Neural cell (in vitro differentiated cells): ENCODE data around the gene TRIOBP.

Source experiments
- EP300 ChIP-seq: fragments of 450-650 bp; conservative IDR thresholded peaks from 2 replicates; pipeline ENCODE4 v1.6.1; 2014; ENCODE audit warnings: antibody characterized with exemption, mild to moderate bottlenecking, moderate library complexity; ENCODE audit not compliant: poor library complexity, severe bottlenecking
- EZH2 ChIP-seq: fragments of 200-600, 300-800 bp; shearing (Covaris generic), sonication (generic); IDR thresholded peaks from 2 replicates; pipeline ENCODE4 v1.6.1; 2014; ENCODE audit warnings: antibody characterized with exemption, low read length, borderline replicate concordance, mild to moderate bottlenecking; ENCODE audit not compliant: insufficient read depth, poor library complexity, severe bottlenecking
- TF ChIP-seq, protein P1 (sequence below): IDR thresholded peaks from 2 replicates; pipeline ENCODE4 v1.6.1; 2012; ENCODE audit warnings: borderline replicate concordance
- TF ChIP-seq, protein P2 (sequence below): fragments of 450-650 bp; IDR thresholded peaks from 2 replicates; pipeline ENCODE4 v1.5.1; 2014; ENCODE audit warnings: antibody characterized with exemption, mild to moderate bottlenecking, moderate library complexity; ENCODE audit not compliant: poor library complexity, severe bottlenecking

DNA sequence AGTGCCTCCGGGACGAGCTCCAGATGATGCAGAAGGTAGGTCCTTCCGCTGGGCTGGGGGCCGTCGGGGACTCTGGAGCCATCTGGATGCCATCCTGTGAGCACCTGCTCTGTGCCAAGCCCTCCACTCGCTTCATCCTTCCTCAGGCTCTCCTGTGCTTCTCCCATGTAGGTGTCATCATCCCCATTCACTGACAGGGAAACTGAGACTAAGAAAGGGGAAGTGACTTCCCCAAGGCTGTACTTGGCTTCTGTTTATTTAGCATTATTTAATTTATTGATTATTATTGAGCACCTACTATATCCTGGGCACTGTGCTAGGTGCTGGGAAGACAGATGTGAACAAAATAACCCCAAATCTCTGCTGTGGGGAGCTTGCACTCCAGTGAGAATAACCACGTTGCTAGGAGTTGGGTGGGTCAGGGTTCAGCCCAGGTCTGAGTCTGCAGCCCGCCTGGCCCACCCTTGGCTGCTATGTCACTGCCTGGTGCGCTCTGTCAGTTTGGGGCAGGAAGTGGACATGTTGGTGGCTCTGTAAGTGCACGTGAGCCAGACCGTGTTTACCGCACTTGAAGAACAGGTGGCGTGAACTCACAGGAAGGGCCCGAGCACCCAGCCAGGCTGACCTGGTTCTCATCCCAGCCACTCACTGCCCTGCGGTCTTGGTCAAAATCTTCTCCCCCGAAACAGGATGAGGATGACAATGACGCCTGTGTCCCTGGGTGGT is 75.0 kb downstream of the TRIOBP start:
- TF ChIP-seq EP300: no peak
- TF ChIP-seq, protein P1, sequence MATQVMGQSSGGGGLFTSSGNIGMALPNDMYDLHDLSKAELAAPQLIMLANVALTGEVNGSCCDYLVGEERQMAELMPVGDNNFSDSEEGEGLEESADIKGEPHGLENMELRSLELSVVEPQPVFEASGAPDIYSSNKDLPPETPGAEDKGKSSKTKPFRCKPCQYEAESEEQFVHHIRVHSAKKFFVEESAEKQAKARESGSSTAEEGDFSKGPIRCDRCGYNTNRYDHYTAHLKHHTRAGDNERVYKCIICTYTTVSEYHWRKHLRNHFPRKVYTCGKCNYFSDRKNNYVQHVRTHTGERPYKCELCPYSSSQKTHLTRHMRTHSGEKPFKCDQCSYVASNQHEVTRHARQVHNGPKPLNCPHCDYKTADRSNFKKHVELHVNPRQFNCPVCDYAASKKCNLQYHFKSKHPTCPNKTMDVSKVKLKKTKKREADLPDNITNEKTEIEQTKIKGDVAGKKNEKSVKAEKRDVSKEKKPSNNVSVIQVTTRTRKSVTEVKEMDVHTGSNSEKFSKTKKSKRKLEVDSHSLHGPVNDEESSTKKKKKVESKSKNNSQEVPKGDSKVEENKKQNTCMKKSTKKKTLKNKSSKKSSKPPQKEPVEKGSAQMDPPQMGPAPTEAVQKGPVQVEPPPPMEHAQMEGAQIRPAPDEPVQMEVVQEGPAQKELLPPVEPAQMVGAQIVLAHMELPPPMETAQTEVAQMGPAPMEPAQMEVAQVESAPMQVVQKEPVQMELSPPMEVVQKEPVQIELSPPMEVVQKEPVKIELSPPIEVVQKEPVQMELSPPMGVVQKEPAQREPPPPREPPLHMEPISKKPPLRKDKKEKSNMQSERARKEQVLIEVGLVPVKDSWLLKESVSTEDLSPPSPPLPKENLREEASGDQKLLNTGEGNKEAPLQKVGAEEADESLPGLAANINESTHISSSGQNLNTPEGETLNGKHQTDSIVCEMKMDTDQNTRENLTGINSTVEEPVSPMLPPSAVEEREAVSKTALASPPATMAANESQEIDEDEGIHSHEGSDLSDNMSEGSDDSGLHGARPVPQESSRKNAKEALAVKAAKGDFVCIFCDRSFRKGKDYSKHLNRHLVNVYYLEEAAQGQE: no peak
- TF ChIP-seq, protein P2, sequence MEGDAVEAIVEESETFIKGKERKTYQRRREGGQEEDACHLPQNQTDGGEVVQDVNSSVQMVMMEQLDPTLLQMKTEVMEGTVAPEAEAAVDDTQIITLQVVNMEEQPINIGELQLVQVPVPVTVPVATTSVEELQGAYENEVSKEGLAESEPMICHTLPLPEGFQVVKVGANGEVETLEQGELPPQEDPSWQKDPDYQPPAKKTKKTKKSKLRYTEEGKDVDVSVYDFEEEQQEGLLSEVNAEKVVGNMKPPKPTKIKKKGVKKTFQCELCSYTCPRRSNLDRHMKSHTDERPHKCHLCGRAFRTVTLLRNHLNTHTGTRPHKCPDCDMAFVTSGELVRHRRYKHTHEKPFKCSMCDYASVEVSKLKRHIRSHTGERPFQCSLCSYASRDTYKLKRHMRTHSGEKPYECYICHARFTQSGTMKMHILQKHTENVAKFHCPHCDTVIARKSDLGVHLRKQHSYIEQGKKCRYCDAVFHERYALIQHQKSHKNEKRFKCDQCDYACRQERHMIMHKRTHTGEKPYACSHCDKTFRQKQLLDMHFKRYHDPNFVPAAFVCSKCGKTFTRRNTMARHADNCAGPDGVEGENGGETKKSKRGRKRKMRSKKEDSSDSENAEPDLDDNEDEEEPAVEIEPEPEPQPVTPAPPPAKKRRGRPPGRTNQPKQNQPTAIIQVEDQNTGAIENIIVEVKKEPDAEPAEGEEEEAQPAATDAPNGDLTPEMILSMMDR: no peak
- TF ChIP-seq EZH2: no peak
